Neural crest cell (in vitro differentiated cells): ENCODE measurements around the gene PCYOX1L. TPM values are rescaled to one million over a fixed set of nuclear protein-coding genes. Genes with fewer than 3 reads are reported as not detected.

Source experiments
- DNase-seq: peaks from one replicate; pipeline ENCODE4 v3.0.0; 2021; ENCODE audit warnings: low read depth, mixed read lengths, low spot score
- H3K27ac Mint-ChIP-seq: one replicate; pipeline ENCODE4 v1.8.0; 2021; ENCODE audit warnings: mild to moderate bottlenecking, mixed read lengths; ENCODE audit not compliant: unreplicated experiment
- H3K27me3 Mint-ChIP-seq: 2 replicates; pipeline ENCODE4 v1.8.0; 2021; ENCODE audit warnings: low read depth, mild to moderate bottlenecking, mixed read lengths
- H3K36me3 Mint-ChIP-seq: 2 replicates; pipeline ENCODE4 v1.8.0; 2021; ENCODE audit warnings: low read depth, mild to moderate bottlenecking, mixed read lengths
- H3K4me1 Mint-ChIP-seq: 2 replicates; pipeline ENCODE4 v1.8.0; 2021; ENCODE audit warnings: mixed read lengths
- H3K4me3 Mint-ChIP-seq: one replicate; pipeline ENCODE4 v1.8.0; 2021; ENCODE audit warnings: mild to moderate bottlenecking, mixed read lengths
- H3K9me3 Mint-ChIP-seq: 2 replicates; pipeline ENCODE4 v1.8.0; 2021; ENCODE audit warnings: mixed read lengths
- CTCF ChIP-seq: fragments of 200-600 bp; sonication (generic); conservative IDR thresholded peaks from 2 replicates; pipeline ENCODE4 v1.5.0; 2021; ENCODE audit warnings: antibody characterized with exemption, mild to moderate bottlenecking
- total RNA-seq: library from RNA; stranded (reverse); gene quantifications from 2 replicates; pipeline ENCODE4 v1.2.1, GENCODE V29; 2021

The PCYOX1L gene
- total RNA-seq, 1 donor from 2014 or later, result 22.9 TPM

GRCh38 chr5:149363358-149363757 lies 5.5 kb downstream of the PCYOX1L start:
- DNase-seq, result no peak
- no peak overlapping the region for H3K4me3 Mint-ChIP-seq
- no peaks in the 10 kb centered on the region for H3K9me3 Mint-ChIP-seq
- no peak overlapping the region for H3K27ac Mint-ChIP-seq
- no peak for TF ChIP-seq CTCF
- H3K36me3 Mint-ChIP-seq, result peaks cover 1% of the 10 kb centered on the region
- H3K4me1 Mint-ChIP-seq, result peaks cover 32% of the 10 kb centered on the region
- H3K27me3 Mint-ChIP-seq, result no peaks in the 10 kb centered on the region

DNA sequence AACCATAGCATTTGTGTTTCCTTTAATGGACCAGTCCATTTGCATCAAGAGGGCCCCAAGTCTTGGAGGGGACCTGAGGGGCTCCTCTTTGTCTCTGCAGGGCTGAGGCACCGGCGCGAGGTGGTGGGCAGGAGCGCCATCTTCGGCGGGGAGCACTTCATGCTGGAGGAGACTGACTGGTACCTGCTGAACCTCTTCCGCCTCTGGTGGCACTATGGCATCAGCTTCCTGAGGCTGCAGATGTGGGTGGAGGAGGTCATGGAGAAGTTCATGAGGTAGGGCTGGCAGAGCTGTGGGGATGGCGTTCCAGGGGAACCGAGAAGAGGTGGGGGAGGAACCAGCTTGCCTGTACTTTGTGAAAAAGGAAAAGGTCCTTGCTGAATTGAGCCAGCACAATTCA lies 6.1 kb downstream of the PCYOX1L start:
- no peak for DNase-seq
- peaks cover 3% of the 10 kb centered on the region for H3K36me3 Mint-ChIP-seq
- H3K27me3 Mint-ChIP-seq, result no peaks in the 10 kb centered on the region
- no peak overlapping the region for H3K4me3 Mint-ChIP-seq
- no peak overlapping the region for H3K27ac Mint-ChIP-seq
- TF ChIP-seq CTCF, result no peak
- peaks cover 26% of the 10 kb centered on the region for H3K4me1 Mint-ChIP-seq
- H3K9me3 Mint-ChIP-seq, result no peaks in the 10 kb centered on the region

DNA sequence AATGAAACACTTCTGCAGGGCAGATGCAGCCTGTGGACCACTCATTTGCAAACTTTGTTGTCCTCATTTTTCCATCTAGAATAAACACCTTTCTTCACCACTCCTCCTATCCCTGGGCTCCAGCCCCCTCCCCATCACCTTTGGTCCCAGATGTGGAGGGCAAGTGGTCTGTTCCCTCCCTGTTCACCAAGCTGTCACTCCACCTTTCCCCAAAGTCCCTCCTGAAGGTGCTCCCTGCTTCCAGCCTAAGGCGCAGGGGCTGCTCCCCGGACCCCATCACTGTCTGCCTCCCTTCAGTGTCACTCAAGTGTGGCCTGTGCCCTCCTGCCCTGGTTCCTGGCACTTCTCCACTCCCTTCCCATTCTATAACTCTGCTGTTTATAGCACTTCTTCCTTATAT lies 6.9 kb downstream of the PCYOX1L start:
- peaks cover 3% of the 10 kb centered on the region for H3K36me3 Mint-ChIP-seq
- peak overlapping the region; percentile 48 for H3K27ac Mint-ChIP-seq
- DNase-seq, result no peak
- no peaks in the 10 kb centered on the region for H3K9me3 Mint-ChIP-seq
- H3K4me3 Mint-ChIP-seq, result no peak overlapping the region
- no peaks in the 10 kb centered on the region for H3K27me3 Mint-ChIP-seq
- no peak for TF ChIP-seq CTCF
- peaks cover 21% of the 10 kb centered on the region for H3K4me1 Mint-ChIP-seq

GRCh38 chr5:149365418-149365817 lies 7.6 kb downstream of the PCYOX1L start:
- Mint-ChIP-seq H3K4me1 (peaks cover 21% of the 10 kb centered on the region), H3K9me3 (no peaks in the 10 kb centered on the region), H3K4me3 (no peak overlapping the region), H3K27ac (no peak overlapping the region), H3K36me3 (peaks cover 3% of the 10 kb centered on the region), H3K27me3 (no peaks in the 10 kb centered on the region)
- no peak for DNase-seq
- no peak for TF ChIP-seq CTCF

GRCh38 chr5:149366169-149366729 lies 8.4 kb downstream of the PCYOX1L start:
- TF ChIP-seq CTCF, result no peak
- DNase-seq, result no peak
- peaks cover 21% of the 10 kb centered on the region for H3K4me1 Mint-ChIP-seq
- H3K27ac Mint-ChIP-seq, result no peak overlapping the region
- H3K36me3 Mint-ChIP-seq, result peaks cover 3% of the 10 kb centered on the region
- H3K27me3 Mint-ChIP-seq, result no peaks in the 10 kb centered on the region
- H3K4me3 Mint-ChIP-seq, result no peak overlapping the region
- H3K9me3 Mint-ChIP-seq, result no peaks in the 10 kb centered on the region
